C4-2B (cell line): ENCODE measurements around the gene CDH23.

Source experiments
- H3K27ac ChIP-seq: fragments of 450-650 bp; 2 replicates; pipeline ENCODE4 v1.5.1; 2017
- CTCF ChIP-seq: fragments of 450-650 bp; conservative IDR thresholded peaks from 2 replicates; pipeline ENCODE4 v1.5.1; 2017; ENCODE audit warnings: mild to moderate bottlenecking
- ZFX ChIP-seq: fragments of 450-650 bp; IDR thresholded peaks from 2 replicates; pipeline ENCODE4 v1.6.1; 2017

CDH23 gene

GRCh38 chr10:71482620-71483019 lies 85.9 kb downstream of the CDH23 start:
- H3K27ac ChIP-seq = no peak overlapping the region
- TF ChIP-seq ZFX (no peak), CTCF (no peak)

DNA sequence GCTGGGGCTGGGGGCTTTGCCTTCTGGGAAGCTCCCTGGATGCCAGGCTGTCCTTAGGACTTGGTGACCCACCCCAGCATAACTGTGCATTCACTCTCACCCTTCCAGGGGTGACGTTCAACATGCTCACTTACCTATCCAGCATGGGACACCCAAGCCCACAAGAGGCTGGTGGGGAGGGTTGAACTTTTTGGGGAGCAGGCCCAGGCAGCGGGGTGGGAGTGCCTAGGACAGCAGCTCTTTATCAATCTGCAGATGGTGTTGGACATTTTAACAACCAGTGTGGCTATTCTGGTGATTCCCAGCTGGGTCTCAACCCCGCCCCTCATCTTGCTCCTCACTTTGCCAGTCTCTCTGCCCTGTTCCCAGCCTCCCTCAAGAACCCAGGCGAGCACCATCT lies 86.4 kb downstream of the CDH23 start:
- H3K27ac ChIP-seq = no peak overlapping the region
- TF ChIP-seq CTCF = no peak
- no peak for TF ChIP-seq ZFX

- no peak overlapping the region for H3K27ac ChIP-seq
- no peak for TF ChIP-seq CTCF
- no peak for TF ChIP-seq ZFX
Measured at GRCh38 chr10:71483885-71484751, 87.4 kb downstream of the CDH23 start.

DNA sequence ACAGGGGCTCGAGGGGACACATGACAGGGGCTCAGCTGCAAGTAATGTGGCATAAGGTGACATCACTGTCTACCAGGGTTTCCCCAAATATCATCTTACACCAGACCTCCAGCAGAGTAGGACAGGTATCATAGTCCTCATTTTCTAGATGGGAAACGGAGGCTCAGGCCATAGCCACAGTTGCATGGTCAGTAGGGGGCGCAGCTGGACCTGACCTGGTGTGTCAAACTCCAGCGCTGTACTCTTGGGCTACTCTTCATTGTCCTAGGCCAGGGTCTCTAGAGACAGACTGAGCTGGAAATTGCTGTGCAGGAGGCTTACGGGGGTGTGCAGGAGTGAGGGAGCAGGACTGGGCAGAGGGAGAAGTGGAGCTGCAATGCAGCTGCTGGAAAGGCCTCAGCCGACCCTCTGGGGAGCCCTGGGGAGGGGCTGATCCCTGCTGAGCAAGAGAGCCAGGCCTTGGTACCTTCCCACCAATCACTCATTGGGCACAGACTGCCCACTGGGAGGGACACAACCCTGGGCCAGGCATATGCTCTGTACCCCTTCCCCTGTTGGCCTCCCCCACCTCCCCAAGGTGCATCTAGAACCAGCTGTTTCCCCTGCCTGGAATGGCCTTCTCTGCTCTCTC lies 89.9 kb downstream of the CDH23 start:
- TF ChIP-seq CTCF (peak; percentile 74), ZFX (no peak)
- no peak overlapping the region for H3K27ac ChIP-seq

DNA sequence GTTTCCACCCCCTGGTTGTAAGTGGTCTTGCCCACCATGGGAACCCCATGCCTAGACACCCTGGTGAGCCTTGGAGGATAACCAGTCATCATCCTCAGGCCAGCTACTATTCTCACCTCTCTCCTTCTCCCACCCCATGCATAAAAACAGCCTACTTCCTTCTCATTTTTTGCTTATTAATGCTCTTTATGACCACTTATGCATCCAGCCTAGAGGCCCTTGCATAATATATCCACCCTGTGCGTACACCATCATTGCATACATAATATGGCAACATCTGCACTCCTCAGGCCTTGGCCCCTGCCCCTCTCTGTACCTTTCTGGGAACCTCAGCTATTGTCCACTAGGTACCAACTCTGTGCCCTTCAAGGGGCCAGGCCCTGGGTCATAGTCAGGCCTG lies 91.0 kb downstream of the CDH23 start:
- no peak overlapping the region for H3K27ac ChIP-seq
- TF ChIP-seq CTCF = no peak
- no peak for TF ChIP-seq ZFX

GRCh38 chr10:71489077-71489476 lies 92.4 kb downstream of the CDH23 start:
- H3K27ac ChIP-seq = no peak overlapping the region
- TF ChIP-seq CTCF (no peak), ZFX (no peak)

- no peak for TF ChIP-seq ZFX
- no peak for TF ChIP-seq CTCF
- no peak overlapping the region for H3K27ac ChIP-seq
Measured at GRCh38 chr10:71492872-71493271, 96.2 kb downstream of the CDH23 start.
